GM12872 (cell line): ENCODE measurements around the gene KANSL1.

Experiments
- TF ChIP-seq, protein P1 (sequence below): IDR thresholded peaks from 3 replicates; pipeline ENCODE4 v1.5.1; 2011; ENCODE audit warnings: low read depth, mild to moderate bottlenecking, low read length, moderate library complexity; ENCODE audit not compliant: insufficient read depth

KANSL1 gene

DNA sequence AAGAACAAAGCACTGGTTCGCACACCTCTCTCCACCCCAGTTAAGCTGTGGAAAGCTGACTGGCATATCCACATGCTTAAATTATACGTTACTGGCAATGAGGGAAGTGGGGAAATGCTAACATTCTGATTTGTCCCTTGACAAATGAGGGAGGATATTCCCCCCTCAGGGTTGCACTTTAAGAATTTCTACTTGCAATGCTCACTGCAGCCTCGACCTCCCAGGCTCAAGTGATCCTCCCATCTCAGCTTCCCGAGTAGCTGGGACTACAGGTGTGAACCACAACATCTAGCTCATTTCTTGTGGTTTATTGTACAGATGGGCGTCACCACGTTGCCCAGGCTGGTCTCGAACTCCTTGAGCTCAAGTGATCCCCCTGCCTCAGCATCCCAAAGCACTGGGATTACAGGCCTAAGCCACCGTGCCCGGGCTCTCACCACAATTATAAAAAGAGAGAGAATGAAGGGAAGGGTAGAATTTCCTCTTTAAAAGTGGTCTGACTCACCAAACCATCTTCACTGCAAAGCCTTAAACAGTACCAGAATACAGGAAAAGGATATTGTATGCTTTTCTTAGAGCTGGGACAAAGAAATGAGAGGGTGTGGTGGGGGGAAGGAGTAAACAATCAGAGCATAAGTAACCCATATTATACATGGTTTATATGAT lies 38.9 kb downstream of the KANSL1 start:
- TF ChIP-seq, protein P1, sequence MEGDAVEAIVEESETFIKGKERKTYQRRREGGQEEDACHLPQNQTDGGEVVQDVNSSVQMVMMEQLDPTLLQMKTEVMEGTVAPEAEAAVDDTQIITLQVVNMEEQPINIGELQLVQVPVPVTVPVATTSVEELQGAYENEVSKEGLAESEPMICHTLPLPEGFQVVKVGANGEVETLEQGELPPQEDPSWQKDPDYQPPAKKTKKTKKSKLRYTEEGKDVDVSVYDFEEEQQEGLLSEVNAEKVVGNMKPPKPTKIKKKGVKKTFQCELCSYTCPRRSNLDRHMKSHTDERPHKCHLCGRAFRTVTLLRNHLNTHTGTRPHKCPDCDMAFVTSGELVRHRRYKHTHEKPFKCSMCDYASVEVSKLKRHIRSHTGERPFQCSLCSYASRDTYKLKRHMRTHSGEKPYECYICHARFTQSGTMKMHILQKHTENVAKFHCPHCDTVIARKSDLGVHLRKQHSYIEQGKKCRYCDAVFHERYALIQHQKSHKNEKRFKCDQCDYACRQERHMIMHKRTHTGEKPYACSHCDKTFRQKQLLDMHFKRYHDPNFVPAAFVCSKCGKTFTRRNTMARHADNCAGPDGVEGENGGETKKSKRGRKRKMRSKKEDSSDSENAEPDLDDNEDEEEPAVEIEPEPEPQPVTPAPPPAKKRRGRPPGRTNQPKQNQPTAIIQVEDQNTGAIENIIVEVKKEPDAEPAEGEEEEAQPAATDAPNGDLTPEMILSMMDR = no peak

DNA sequence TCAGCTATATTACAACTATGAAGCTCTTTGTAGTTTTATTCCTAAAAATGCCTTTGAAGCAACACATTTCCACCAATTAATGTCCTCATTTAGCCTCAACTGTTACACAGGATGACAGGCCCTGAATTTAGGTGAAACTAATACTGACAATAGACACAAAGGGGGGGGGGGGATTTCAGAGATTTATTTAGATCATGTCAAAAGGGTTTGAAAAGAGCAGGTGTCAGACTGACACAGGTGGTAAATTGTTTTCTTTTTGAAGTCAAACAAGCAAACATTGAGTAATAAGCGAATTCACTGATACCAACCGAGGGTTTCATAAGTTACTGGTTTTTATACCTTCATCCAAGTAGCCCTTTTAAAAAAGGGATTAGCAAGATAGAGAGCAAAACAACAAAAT lies 40.8 kb downstream of the KANSL1 start:
- TF ChIP-seq, protein P1 = no peak

DNA sequence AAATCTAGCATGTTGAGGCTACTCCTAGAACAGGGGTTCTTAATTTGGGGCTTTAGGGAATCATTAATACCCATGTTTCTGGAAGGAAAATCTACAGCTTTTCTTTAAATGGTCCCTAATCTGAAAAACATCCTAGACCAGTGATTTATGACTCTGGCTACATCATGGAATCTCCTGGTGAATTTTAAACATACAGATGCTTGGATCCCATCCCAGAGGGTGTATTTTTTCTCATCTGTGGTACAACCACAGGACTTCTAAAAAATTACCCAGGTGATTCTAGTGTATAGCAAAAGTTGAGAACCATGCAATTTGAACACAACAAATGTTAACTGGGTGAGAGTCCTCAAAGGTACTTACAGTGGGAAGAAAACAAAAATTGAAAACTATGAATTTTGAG lies 41.5 kb downstream of the KANSL1 start:
- TF ChIP-seq, protein P1 = no peak

DNA sequence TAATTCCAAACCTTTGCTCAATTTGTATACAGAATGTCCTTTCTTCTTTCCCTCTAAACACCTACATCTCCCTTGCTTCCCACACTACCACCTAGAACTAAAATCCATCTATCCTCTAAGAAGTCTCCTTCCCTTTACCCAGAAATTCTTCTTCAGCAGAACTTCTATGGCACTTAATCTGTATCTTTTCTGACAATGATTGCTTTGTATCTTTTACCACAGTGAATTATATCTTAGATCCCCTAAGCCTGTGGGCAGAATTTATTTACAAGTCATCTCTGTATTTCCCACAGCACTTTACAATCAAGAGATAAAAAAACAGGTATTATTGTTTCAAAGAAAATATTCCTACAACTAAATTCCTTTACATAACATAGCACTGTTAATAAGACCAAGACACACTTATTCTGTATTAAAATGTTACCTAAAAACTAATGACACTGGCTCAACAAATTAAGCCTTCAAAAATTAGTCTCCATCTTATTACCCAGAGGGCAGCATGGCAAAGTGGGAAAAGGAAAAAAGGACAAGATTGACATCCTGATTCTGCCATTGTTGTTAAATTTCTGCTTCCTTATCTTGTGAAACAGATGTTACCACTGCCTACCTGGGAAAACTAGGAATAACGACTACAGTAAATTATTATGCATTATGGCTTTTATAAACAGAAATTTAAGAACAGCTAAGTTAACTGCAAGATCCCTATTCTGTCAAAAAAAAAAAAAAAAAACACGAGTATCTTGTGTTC lies 42.8 kb downstream of the KANSL1 start:
- TF ChIP-seq, protein P1 = no peak

DNA sequence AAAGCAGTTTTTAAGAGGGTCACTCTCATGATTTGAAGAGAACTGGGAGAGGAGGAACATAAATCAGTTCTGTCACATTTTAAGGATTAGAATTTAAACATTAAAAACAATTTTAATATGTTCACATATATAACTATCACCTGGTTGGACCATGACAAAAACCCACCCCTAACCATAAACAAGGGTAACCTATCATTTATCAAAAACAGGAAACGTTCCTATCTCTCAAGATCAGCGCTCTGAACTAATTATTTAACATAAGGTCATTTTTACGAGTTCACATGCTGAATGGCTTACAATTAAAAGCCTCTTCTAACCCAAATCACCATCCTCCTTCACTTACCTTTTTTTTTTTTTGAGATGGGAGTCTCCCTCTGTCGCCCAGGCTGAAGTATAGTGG lies 45.0 kb downstream of the KANSL1 start:
- TF ChIP-seq, protein P1 = no peak

DNA sequence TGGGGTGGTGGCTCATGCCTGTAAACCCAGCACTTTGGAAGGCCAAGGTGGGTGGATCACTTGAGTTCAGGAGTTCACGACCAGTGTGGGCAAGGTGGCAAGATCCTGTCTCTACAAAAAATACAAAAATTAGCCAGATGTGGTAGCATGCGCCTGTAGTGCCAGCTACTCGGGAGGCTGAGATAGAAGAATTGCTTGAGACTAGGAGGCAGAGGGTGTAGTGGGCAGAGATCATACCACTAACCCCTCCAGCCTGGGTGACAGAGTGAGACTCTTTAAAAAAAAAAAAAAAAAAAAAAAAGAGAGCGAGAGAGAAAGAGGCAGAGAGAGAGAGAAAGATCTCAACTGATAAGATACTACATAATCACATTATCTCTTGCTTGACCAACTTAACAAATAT lies 45.9 kb downstream of the KANSL1 start:
- TF ChIP-seq, protein P1 = no peak

DNA sequence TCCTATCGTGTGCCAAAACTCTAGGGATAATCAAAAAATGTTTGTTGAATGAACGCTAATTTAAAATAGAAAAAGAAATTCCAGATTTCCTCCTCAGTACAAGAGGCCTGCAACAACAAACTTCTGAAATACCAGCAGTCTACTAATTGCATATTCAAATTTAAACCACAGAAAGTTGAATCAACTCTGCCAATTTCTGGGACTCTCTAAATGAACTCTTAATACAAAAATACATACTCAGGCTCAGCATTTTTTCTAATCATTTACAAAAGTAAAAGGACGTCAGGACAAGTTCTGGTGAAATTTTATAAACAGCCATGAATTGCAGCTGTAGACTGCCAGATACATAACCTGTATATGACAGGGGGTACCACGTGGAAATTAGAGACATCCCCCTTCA lies 49.0 kb downstream of the KANSL1 start:
- TF ChIP-seq, protein P1 = no peak
